Measurements from ENCODE around the gene GRIN1.

GRIN1 gene

GRCh38 chr9:137174722-137175293, 35.9 kb downstream of the GRIN1 start:
- DNase-seq (ENCODE audit: low spot score): no peak
- in situ Hi-C loops (cut with MboI; ENCODE audit: low sequenced_read_pairs, unreplicated experiment): no loop called here
- TF ChIP-seq CTCF (IDR thresholded peaks at IDR 0.05; ENCODE audit: borderline replicate concordance, control extremely low read depth, extremely low read depth, insufficient read depth, missing control alignments): no peak

GRCh38 chr9:137175345-137175961, 36.5 kb downstream of the GRIN1 start:
- peak; percentile 54 for TF ChIP-seq CTCF (IDR thresholded peaks at IDR 0.05; ENCODE audit: borderline replicate concordance, control extremely low read depth, extremely low read depth, insufficient read depth, missing control alignments)
- DNase-seq (ENCODE audit: low spot score): peak; percentile 69
- in situ Hi-C loops (cut with MboI; ENCODE audit: low sequenced_read_pairs, unreplicated experiment): no loop called here

DNA sequence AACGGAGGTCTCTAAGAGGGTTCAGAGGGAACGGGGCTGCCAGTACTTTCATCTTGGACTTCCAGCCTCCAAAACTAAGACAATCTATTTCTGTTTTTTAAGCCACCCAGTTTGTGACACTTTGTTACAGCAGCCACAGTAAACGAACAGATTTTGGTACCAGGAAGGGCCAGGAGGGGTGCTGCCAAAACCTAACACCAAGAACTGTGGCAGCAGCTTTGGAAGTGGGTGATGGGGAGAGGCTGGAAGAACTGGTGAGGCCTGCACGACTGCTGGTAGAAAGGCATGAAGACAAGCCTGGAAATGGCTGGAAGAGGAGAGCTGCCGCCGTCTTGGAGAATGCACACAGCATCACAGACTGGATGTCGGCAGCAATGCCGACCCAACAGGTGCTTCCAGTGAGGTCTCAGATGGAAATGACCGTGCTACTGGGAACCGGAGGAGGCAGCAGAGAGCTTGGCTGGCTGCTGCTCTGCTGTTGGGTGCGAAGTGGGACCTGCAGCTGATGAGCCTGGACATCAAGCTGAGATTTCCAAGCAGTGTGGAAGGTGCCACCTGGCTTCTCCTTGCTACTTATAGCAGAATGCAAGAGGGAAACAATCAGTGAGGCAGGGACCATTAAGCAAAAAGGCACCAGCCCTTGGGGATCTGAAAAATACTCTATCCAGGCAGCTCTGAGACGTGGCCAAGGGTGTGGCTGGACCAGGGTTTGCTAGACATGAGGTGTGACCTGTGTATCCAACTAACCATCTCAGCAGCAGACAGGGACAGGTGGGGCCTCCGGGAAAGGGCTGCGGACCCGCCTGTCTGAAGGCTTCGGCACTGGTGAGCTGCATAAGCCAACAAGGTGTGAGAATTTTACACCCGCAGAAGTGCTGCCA, 37.6 kb downstream of the GRIN1 start:
- peak; percentile 48 for TF ChIP-seq CTCF (IDR thresholded peaks at IDR 0.05; ENCODE audit: borderline replicate concordance, control extremely low read depth, extremely low read depth, insufficient read depth, missing control alignments)
- in situ Hi-C loops (cut with MboI; ENCODE audit: low sequenced_read_pairs, unreplicated experiment): no loop called here
- peak; percentile 76 for DNase-seq (ENCODE audit: low spot score)

- no peak for TF ChIP-seq CTCF (IDR thresholded peaks at IDR 0.05; ENCODE audit: borderline replicate concordance, control extremely low read depth, extremely low read depth, insufficient read depth, missing control alignments)
- no peak for DNase-seq (ENCODE audit: low spot score)
- in situ Hi-C loops (cut with MboI; ENCODE audit: low sequenced_read_pairs, unreplicated experiment): no loop called here
These were observed 39.4 kb downstream of the GRIN1 start for GRCh38 chr9:137178201-137178938.

DNA sequence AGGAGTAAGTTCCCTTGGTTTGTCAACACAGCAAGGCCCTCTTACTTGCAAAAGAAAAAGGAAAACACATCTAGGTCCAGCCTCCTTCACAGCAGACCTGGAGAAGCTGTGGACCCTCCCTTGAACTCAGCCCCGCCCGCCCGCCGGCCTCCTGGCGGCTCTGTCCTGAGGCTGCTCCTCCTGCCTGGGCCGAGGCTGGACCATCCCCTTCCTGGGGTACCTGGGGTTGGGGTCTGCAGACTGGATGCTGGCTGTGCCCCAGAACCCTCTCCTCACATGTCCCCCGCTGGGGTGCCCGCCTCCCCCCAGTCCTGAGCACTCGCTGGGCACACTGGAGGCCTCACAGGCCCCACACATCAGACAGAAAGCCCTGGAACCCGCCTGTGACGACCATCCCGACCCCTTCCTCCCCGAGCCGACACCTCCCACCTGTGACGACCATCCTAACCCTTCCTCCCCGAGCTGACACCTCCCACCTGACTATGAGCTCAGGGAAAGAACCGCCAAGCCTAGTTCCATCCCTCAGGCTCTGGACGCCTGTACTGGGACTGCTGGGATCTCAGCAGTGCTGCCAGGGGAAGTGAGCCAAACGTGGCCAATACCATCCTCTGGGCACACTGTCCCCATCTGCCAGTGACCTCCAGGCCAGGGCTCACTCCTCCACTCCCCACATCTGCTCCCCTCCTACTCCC, 40.1 kb downstream of the GRIN1 start:
- in situ Hi-C loops (cut with MboI; ENCODE audit: low sequenced_read_pairs, unreplicated experiment): no loop called here

More for the DNA sequence above, 40.1 kb downstream of the GRIN1 start:
- TF ChIP-seq CTCF (IDR thresholded peaks at IDR 0.05; ENCODE audit: borderline replicate concordance, control extremely low read depth, extremely low read depth, insufficient read depth, missing control alignments): no peak
- DNase-seq (ENCODE audit: low spot score): no peak
